ENCODE results near the gene TIMP2. TPM values are rescaled to one million over a fixed set of nuclear protein-coding genes. Genes with fewer than 3 reads are reported as not detected.

Gene TIMP2
- total RNA-seq, 4 donors from 2014 or later = 32.2 to 70.7 (median 54.6) TPM

GRCh38 chr17:78933959-78934568 lies 8.9 kb upstream of the TIMP2 start:
- no peaks in the 10 kb centered on the region for H3K36me3 ChIP-seq
- peak overlapping the region; percentile 82 to 89 (median 88) for H3K27ac ChIP-seq
- no peaks in the 10 kb centered on the region for H3K9me3 ChIP-seq
- peaks cover 19 to 26% (median 24%) of the 10 kb centered on the region in 4 donors for H3K4me1 ChIP-seq
- DNase-seq = peak; percentile 90
- intact Hi-C loops (cut with DNase I; ENCODE audit: low total_unique reads) = no loop called here
- 14% methylated on average over 13 of the region's 16 CpGs; no CpG with 5 or more reads in 1 of the 2 donors for WGBS, 2 donors (ENCODE audit: low coverage in 1 of 2)
- H3K4me3 ChIP-seq = no peak overlapping the region
- peaks cover 4% of the 10 kb centered on the region for H3K27me3 ChIP-seq
- in situ Hi-C loops (cut with MboI; ENCODE audit: low pct_ligation_motif_present in 1 of 4, low pct_unique_long_range_greater_than_20kb in 1 of 4, low sequenced_read_pairs in 3 of 4) = no loop called here
- TF ChIP-seq POLR2AphosphoS5 (IDR thresholded peaks at IDR 0.05) = peak; percentile 60 to 73 (median 69)
- TF ChIP-seq CTCF (IDR thresholded peaks at IDR 0.05) = no peak
- peak; percentile 15 for TF ChIP-seq EP300 (IDR thresholded peaks at IDR 0.05; ENCODE audit: low read depth)

GRCh38 chr17:78933025-78933958 lies 8.1 kb upstream of the TIMP2 start:
- TF ChIP-seq POLR2AphosphoS5 (IDR thresholded peaks at IDR 0.05) (peak in 1 of 3 donors; percentile 26), POLR2A (IDR thresholded peaks at IDR 0.05) (no peak)
- Histone ChIP-seq H3K27me3 (peaks cover 8% of the 10 kb centered on the region), H3K4me1 (peaks cover 19 to 26% (median 24%) of the 10 kb centered on the region in 4 donors), H3K9me3 (no peaks in the 10 kb centered on the region), H3K36me3 (no peaks in the 10 kb centered on the region), H3K27ac (peak overlapping the region; percentile 82 to 89 (median 88)), H3K4me3 (no peak overlapping the region)
- intact Hi-C loops (cut with DNase I; ENCODE audit: low total_unique reads) = no loop called here
- 73 to 87% methylated on average over 6 to 18 of the region's 18 CpGs for WGBS, 2 donors (ENCODE audit: low coverage in 1 of 2)
- in situ Hi-C loops (cut with MboI; ENCODE audit: low pct_ligation_motif_present in 1 of 4, low pct_unique_long_range_greater_than_20kb in 1 of 4, low sequenced_read_pairs in 3 of 4) = no loop called here
- peak; percentile 59 for DNase-seq

- Histone ChIP-seq H3K36me3 (no peaks in the 10 kb centered on the region), H3K27me3 (peaks cover 18% of the 10 kb centered on the region), H3K4me3 (no peak overlapping the region), H3K4me1 (peaks cover 22 to 30% (median 26%) of the 10 kb centered on the region in 4 donors), H3K9me3 (no peaks in the 10 kb centered on the region), H3K27ac (no peak overlapping the region)
- WGBS, 2 donors (ENCODE audit: low coverage in 1 of 2) = 48% methylated on average over 23 of the region's 31 CpGs; no CpG with 5 or more reads in 1 of the 2 donors
- TF ChIP-seq CTCF (IDR thresholded peaks at IDR 0.05) (no peak), EP300 (IDR thresholded peaks at IDR 0.05; ENCODE audit: low read depth) (no peak), POLR2AphosphoS5 (IDR thresholded peaks at IDR 0.05) (no peak), POLR2A (IDR thresholded peaks at IDR 0.05) (no peak)
- intact Hi-C loops (cut with DNase I; ENCODE audit: low total_unique reads) = no loop called here
- DNase-seq = no peak
- in situ Hi-C loops (cut with MboI; ENCODE audit: low pct_ligation_motif_present in 1 of 4, low pct_unique_long_range_greater_than_20kb in 1 of 4, low sequenced_read_pairs in 3 of 4) = no loop called here
Observed at GRCh38 chr17:78929908-78930775, 5.0 kb upstream of the TIMP2 start.

GRCh38 chr17:78925662-78926555 lies 722 bp upstream of the TIMP2 start:
- in situ Hi-C loops (cut with MboI; ENCODE audit: low pct_ligation_motif_present in 1 of 4, low pct_unique_long_range_greater_than_20kb in 1 of 4, low sequenced_read_pairs in 3 of 4) = no loop called here
- intact Hi-C loops (cut with DNase I; ENCODE audit: low total_unique reads) = no loop called here
- DNase-seq = peak; percentile 73
- H3K27ac ChIP-seq = peak overlapping the region; percentile 92 to 99 (median 95)
- peaks cover 18% of the 10 kb centered on the region for H3K27me3 ChIP-seq
- TF ChIP-seq POLR2A (IDR thresholded peaks at IDR 0.05) (peak; percentile 48), CTCF (IDR thresholded peaks at IDR 0.05) (no peak), POLR2AphosphoS5 (IDR thresholded peaks at IDR 0.05) (peak in 2 of 3 donors; percentile 5 to 35)
- WGBS, 2 donors (ENCODE audit: low coverage in 1 of 2) = 34 to 40% methylated on average over 2 to 30 of the region's 33 CpGs
- no peaks in the 10 kb centered on the region for H3K36me3 ChIP-seq
- no peaks in the 10 kb centered on the region for H3K9me3 ChIP-seq
- H3K4me3 ChIP-seq = peak overlapping the region; percentile 43 to 78 (median 70)
- peaks cover 15 to 48% (median 45%) of the 10 kb centered on the region in 4 donors for H3K4me1 ChIP-seq
